ENCODE results near the gene VWF. TPM values are rescaled to one million over a fixed set of nuclear protein-coding genes. Genes with fewer than 3 reads are reported as not detected.
"Not testable (repeated sequence)": the region's sequence is repeated elsewhere in the genome, so short reads cannot be mapped to it uniquely, and the experiment has no call there.

VWF gene
- total RNA-seq, 3 donors from 2014 or later: 34.3 to 82.5 (median 72.9) TPM

- no peak for ATAC-seq
- no peak overlapping the region for H3K4me3 ChIP-seq
- TF ChIP-seq CTCF (IDR thresholded peaks at IDR 0.05): no peak
- intact Hi-C loops (cut with DNase I, micrococcal nuclease): no loop called here
- H3K9me3 ChIP-seq: no peaks in the 10 kb centered on the region
- H3K36me3 ChIP-seq (ENCODE audit: low read depth): no peaks in the 10 kb centered on the region
- DNase-seq: no peak
- no peaks in the 10 kb centered on the region for H3K4me1 ChIP-seq (ENCODE audit: low read depth)
These were observed 19.6 kb downstream of the VWF start for GRCh38 chr12:6104842-6105241.

- no peaks in the 10 kb centered on the region for H3K36me3 ChIP-seq (ENCODE audit: low read depth)
- DNase-seq (no peak), ATAC-seq (no peak)
- no peak overlapping the region for H3K4me3 ChIP-seq
- no peaks in the 10 kb centered on the region for H3K4me1 ChIP-seq (ENCODE audit: low read depth)
- H3K9me3 ChIP-seq: no peaks in the 10 kb centered on the region
- intact Hi-C loops (cut with DNase I, micrococcal nuclease): no loop called here
- TF ChIP-seq CTCF (IDR thresholded peaks at IDR 0.05): no peak
These were observed 20.4 kb downstream of the VWF start for GRCh38 chr12:6104027-6104426.

GRCh38 chr12:6102021-6102420 lies 22.4 kb downstream of the VWF start:
- H3K9me3 ChIP-seq; DNase-seq; H3K36me3 ChIP-seq (ENCODE audit: low read depth); ATAC-seq; H3K4me3 ChIP-seq; H3K4me1 ChIP-seq (ENCODE audit: low read depth); intact Hi-C loops (cut with DNase I, micrococcal nuclease): not testable (repeated sequence)

GRCh38 chr12:6099316-6099715 lies 25.2 kb downstream of the VWF start:
- no peaks in the 10 kb centered on the region for H3K4me1 ChIP-seq (ENCODE audit: low read depth)
- H3K4me3 ChIP-seq: no peak overlapping the region
- DNase-seq (no peak), ATAC-seq (no peak)
- no peaks in the 10 kb centered on the region for H3K36me3 ChIP-seq (ENCODE audit: low read depth)
- no peaks in the 10 kb centered on the region for H3K9me3 ChIP-seq
- intact Hi-C loops (cut with DNase I, micrococcal nuclease): no loop called here
- TF ChIP-seq CTCF (IDR thresholded peaks at IDR 0.05): no peak

- Histone ChIP-seq H3K9me3 (no peaks in the 10 kb centered on the region), H3K4me3 (no peak overlapping the region), H3K4me1 (ENCODE audit: low read depth) (no peaks in the 10 kb centered on the region), H3K36me3 (ENCODE audit: low read depth) (no peaks in the 10 kb centered on the region)
- DNase-seq: no peak
- no peak for ATAC-seq
- intact Hi-C loops (cut with DNase I, micrococcal nuclease): no loop called here
- TF ChIP-seq CTCF (IDR thresholded peaks at IDR 0.05): no peak
These were observed 27.1 kb downstream of the VWF start for GRCh38 chr12:6097411-6097810.

- no peaks in the 10 kb centered on the region for H3K36me3 ChIP-seq (ENCODE audit: low read depth)
- H3K9me3 ChIP-seq: no peaks in the 10 kb centered on the region
- TF ChIP-seq CTCF (IDR thresholded peaks at IDR 0.05): no peak
- DNase-seq (no peak), ATAC-seq (no peak)
- H3K4me1 ChIP-seq (ENCODE audit: low read depth): no peaks in the 10 kb centered on the region
- intact Hi-C loops (cut with DNase I, micrococcal nuclease): no loop called here
- H3K4me3 ChIP-seq: no peak overlapping the region
These were observed 27.9 kb downstream of the VWF start for GRCh38 chr12:6096527-6096926.
